Liver (tissue), 9 donors: ENCODE results near the gene CASP10. TPM values are rescaled to one million over a fixed set of nuclear protein-coding genes. Genes with fewer than 3 reads are reported as not detected.

Experiments
- DNase-seq: peaks from one replicate; pipeline ENCODE4 v3.0.0-alpha.2; 2017; ENCODE audit warnings: low spot score
- H3K27ac ChIP-seq, 2 donors: one replicate each; pipeline ENCODE4 v1.7.0; 2013; ENCODE audit warnings: inconsistent platforms in 2 of 2, low read length in 2 of 2, control low read depth in 1 of 2, low read depth in 1 of 2, mild to moderate bottlenecking in 1 of 2
- H3K27me3 ChIP-seq, 4 donors: one replicate each; pipeline versions ENCODE4 v1.6.1 to v1.7.0; 2013; ENCODE audit warnings: low read length in 3 of 4, inconsistent platforms in 1 of 4, mild to moderate bottlenecking in 1 of 4, moderate library complexity in 1 of 4; ENCODE audit not compliant: control insufficient read depth in 4 of 4, insufficient read depth in 4 of 4
- H3K36me3 ChIP-seq, 4 donors: one replicate each; pipeline versions ENCODE4 v1.6.1 to v1.7.0; 2013; ENCODE audit warnings: low read length in 3 of 4, mild to moderate bottlenecking in 3 of 4, low read depth in 1 of 4, moderate library complexity in 1 of 4; ENCODE audit not compliant: control insufficient read depth in 4 of 4, insufficient read depth in 3 of 4
- H3K4me1 ChIP-seq, 4 donors: one replicate each; pipeline versions ENCODE4 v1.6.1 to v1.7.0; 2013; ENCODE audit warnings: low read length in 3 of 4, mild to moderate bottlenecking in 3 of 4, moderate library complexity in 1 of 4; ENCODE audit not compliant: control insufficient read depth in 4 of 4, insufficient read depth in 4 of 4
- H3K4me3 ChIP-seq, 3 donors: one replicate each; pipeline versions ENCODE4 v1.6.1 to v1.7.0; 2013; ENCODE audit warnings: low read length in 3 of 3, control low read depth in 1 of 3, low read depth in 1 of 3, mild to moderate bottlenecking in 1 of 3
- H3K9ac ChIP-seq, 2 donors: one replicate each; pipeline ENCODE4 v1.7.0; 2013; ENCODE audit warnings: low read length in 2 of 2, mild to moderate bottlenecking in 2 of 2, moderate library complexity in 2 of 2, control low read depth in 1 of 2, low read depth in 1 of 2
- H3K9me3 ChIP-seq, 4 donors: one replicate each; pipeline versions ENCODE4 v1.6.1 to v1.7.0; 2013; ENCODE audit warnings: low read length in 3 of 4; ENCODE audit not compliant: control insufficient read depth in 4 of 4
- EGR1 ChIP-seq, 2 donors: IDR thresholded peaks; 2 replicates each; pipeline ENCODE4 v1.6.1; 2016 to 2018; ENCODE audit warnings: antibody characterized with exemption in 2 of 2, low read depth in 2 of 2
- FOXA1 ChIP-seq: IDR thresholded peaks from 2 replicates; pipeline ENCODE4 v1.6.1; 2016; ENCODE audit warnings: antibody characterized with exemption
- FOXA2 ChIP-seq: IDR thresholded peaks from 2 replicates; pipeline ENCODE4 v1.6.1; 2016; ENCODE audit warnings: antibody characterized with exemption
- GABPA ChIP-seq, 2 donors: IDR thresholded peaks in 1 of 2; conservative IDR thresholded peaks in 1 of 2; 2 replicates each; pipeline ENCODE4 v1.6.1; 2016; ENCODE audit warnings: antibody characterized with exemption in 2 of 2, mild to moderate bottlenecking in 1 of 2, moderate library complexity in 1 of 2
- HNF4A ChIP-seq, 2 donors: conservative IDR thresholded peaks; 2 replicates each; pipeline ENCODE4 v1.6.1; 2016; ENCODE audit warnings: antibody characterized with exemption in 2 of 2, mild to moderate bottlenecking in 2 of 2
- HNF4G ChIP-seq: IDR thresholded peaks from 2 replicates; pipeline ENCODE4 v1.6.1; 2016; ENCODE audit warnings: antibody characterized with exemption
- JUND ChIP-seq, 2 donors: IDR thresholded peaks; 2 replicates each; pipeline ENCODE4 v1.6.1; 2016; ENCODE audit warnings: antibody characterized with exemption in 2 of 2
- NR2F2 ChIP-seq: IDR thresholded peaks from 2 replicates; pipeline ENCODE4 v1.6.1; 2016; ENCODE audit warnings: antibody characterized with exemption
- RAD21 ChIP-seq, 2 donors: IDR thresholded peaks; 2 replicates each; pipeline ENCODE4 v1.6.1; 2016; ENCODE audit warnings: antibody characterized with exemption in 2 of 2, mild to moderate bottlenecking in 2 of 2
- RXRA ChIP-seq, 2 donors: IDR thresholded peaks; 2 replicates each; pipeline ENCODE4 v1.6.1; 2017 to 2018; ENCODE audit warnings: antibody characterized with exemption in 2 of 2, mild to moderate bottlenecking in 1 of 2
- SP1 ChIP-seq: IDR thresholded peaks from 2 replicates; pipeline ENCODE4 v1.6.1; 2018; ENCODE audit warnings: antibody characterized with exemption, mild to moderate bottlenecking
- TAF1 ChIP-seq: conservative IDR thresholded peaks from 2 replicates; pipeline ENCODE4 v1.6.1; 2016; ENCODE audit warnings: antibody characterized with exemption, mild to moderate bottlenecking
- YY1 ChIP-seq: IDR thresholded peaks from 2 replicates; pipeline ENCODE4 v1.6.1; 2016; ENCODE audit warnings: antibody characterized with exemption, mild to moderate bottlenecking
- WGBS: extraction: QIAGEN DNeasy Blood & Tissue Kit; methylation state at CpG from one replicate; pipeline ENCODE4 v1.1.7; 2013; 5-methylcytosine and 5-hydroxymethylcytosine counted together
- polyA plus RNA-seq, 2 donors: library from polyadenylated mRNA; stranded (reverse) in 1 of 2; unstranded in 1 of 2; fragments of 200-250 nt in 1 of 2; fragments of >200 nt in 1 of 2; fragmentation: Nextera tagmentation in 1 of 2; extraction: Ambion mirVana in 1 of 2; gene quantifications; one replicate each; pipeline versions ENCODE4 v1.2.1 to v1.2.3, GENCODE V29; 2013 to 2015
- total RNA-seq, 2 donors: library from RNA; depleted of rRNA; stranded (reverse); fragments of >200 nt; gene quantifications; one replicate each; pipeline ENCODE4 v1.2.3, GENCODE V29; 2014
- TF ChIP-seq, protein P1 (sequence below): IDR thresholded peaks from 2 replicates; pipeline ENCODE4 v1.6.1; 2016; ENCODE audit warnings: antibody characterized with exemption, mild to moderate bottlenecking
- TF ChIP-seq, protein P2 (sequence below): IDR thresholded peaks from 2 replicates; pipeline ENCODE4 v1.6.1; 2016; ENCODE audit warnings: antibody characterized with exemption
- TF ChIP-seq, protein P3 (sequence below): IDR thresholded peaks from 2 replicates; pipeline ENCODE4 v1.6.1; 2016; ENCODE audit warnings: antibody characterized with exemption
- TF ChIP-seq, protein P4 (sequence below): IDR thresholded peaks from 2 replicates; pipeline ENCODE4 v1.6.1; 2016; ENCODE audit warnings: antibody characterized with exemption
- TF ChIP-seq, protein P5 (sequence below): fragments of 150-350 bp; IDR thresholded peaks from 2 replicates; pipeline ENCODE4 v1.5.1; 2017; ENCODE audit warnings: improper control_type of control experiment, low read depth, low read length; ENCODE audit not compliant: missing input control
- donor health status: healthy.
- donor health status: healthy.
- donor health status: healthy.
- donor health status: healthy.
- donor health status: healthy.

Gene CASP10
- total and polyA plus RNA-seq, 4 donors: 2.2 to 13.6 (median 5.6) TPM

DNA sequence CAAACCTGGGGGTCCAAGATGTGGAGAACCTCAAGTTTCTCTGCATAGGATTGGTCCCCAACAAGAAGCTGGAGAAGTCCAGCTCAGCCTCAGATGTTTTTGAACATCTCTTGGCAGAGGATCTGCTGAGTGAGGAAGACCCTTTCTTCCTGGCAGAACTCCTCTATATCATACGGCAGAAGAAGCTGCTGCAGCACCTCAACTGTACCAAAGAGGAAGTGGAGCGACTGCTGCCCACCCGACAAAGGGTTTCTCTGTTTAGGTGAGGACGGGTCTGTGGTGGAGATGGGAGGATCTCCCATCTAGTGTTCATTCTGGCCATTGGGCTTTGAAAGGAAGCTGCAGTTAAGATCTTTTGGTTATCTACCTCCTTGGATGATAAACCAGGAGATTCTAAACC is 2.9 kb downstream of the CASP10 start (continued):
- TF ChIP-seq, protein P1, sequence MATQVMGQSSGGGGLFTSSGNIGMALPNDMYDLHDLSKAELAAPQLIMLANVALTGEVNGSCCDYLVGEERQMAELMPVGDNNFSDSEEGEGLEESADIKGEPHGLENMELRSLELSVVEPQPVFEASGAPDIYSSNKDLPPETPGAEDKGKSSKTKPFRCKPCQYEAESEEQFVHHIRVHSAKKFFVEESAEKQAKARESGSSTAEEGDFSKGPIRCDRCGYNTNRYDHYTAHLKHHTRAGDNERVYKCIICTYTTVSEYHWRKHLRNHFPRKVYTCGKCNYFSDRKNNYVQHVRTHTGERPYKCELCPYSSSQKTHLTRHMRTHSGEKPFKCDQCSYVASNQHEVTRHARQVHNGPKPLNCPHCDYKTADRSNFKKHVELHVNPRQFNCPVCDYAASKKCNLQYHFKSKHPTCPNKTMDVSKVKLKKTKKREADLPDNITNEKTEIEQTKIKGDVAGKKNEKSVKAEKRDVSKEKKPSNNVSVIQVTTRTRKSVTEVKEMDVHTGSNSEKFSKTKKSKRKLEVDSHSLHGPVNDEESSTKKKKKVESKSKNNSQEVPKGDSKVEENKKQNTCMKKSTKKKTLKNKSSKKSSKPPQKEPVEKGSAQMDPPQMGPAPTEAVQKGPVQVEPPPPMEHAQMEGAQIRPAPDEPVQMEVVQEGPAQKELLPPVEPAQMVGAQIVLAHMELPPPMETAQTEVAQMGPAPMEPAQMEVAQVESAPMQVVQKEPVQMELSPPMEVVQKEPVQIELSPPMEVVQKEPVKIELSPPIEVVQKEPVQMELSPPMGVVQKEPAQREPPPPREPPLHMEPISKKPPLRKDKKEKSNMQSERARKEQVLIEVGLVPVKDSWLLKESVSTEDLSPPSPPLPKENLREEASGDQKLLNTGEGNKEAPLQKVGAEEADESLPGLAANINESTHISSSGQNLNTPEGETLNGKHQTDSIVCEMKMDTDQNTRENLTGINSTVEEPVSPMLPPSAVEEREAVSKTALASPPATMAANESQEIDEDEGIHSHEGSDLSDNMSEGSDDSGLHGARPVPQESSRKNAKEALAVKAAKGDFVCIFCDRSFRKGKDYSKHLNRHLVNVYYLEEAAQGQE: no peak
- TF ChIP-seq TAF1 (no peak), FOXA2 (no peak), RXRA (IDR thresholded peaks at IDR 0.05) (no peak)

DNA sequence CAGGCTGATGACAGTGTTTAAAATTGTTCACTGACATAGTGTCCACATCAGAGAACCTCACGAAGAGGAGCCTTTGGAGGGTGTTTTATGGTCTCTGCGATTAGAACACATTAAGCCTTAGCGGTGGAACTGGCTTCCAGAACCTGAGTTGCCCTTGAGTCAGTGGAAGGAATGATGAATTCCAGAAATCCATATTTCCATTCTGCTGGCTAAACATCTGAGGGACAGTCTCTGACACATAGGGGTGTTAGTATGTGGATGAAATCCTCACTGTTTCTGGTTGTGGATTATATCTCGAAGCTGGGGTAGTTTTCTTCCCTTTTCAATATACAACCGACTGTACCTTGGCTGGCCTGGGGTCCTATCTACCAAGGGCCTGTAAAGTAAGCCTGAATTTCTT is 4.0 kb downstream of the CASP10 start:
- WGBS: 93% methylated on average over 5 of the region's 5 CpGs
- H3K27ac ChIP-seq: no peak overlapping the region
- H3K4me1 ChIP-seq: peaks cover 1 to 19% (median 12%) of the 10 kb centered on the region in 4 donors
- no peak overlapping the region for H3K4me3 ChIP-seq
- no peak for DNase-seq
- H3K9ac ChIP-seq: no peak overlapping the region
- no peaks in the 10 kb centered on the region for H3K27me3 ChIP-seq
- TF ChIP-seq HNF4G (no peak), RAD21 (IDR thresholded peaks at IDR 0.05) (no peak), RXRA (IDR thresholded peaks at IDR 0.05) (no peak), FOXA1 (no peak), YY1 (no peak), SP1 (no peak), FOXA2 (no peak), TAF1 (no peak), NR2F2 (no peak), HNF4A (conservative IDR thresholded peaks at IDR 0.05) (no peak), JUND (IDR thresholded peaks at IDR 0.05) (no peak), GABPA (IDR thresholded peaks at IDR 0.05 in 1 of 2, conservative IDR thresholded peaks at IDR 0.05 in 1 of 2) (no peak), EGR1 (IDR thresholded peaks at IDR 0.05; ENCODE audit: low read depth in 2 of 2) (no peak)
- TF ChIP-seq, protein P2, sequence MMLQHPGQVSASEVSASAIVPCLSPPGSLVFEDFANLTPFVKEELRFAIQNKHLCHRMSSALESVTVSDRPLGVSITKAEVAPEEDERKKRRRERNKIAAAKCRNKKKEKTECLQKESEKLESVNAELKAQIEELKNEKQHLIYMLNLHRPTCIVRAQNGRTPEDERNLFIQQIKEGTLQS: no peak
- TF ChIP-seq, protein P1: no peak
- TF ChIP-seq, protein P3, sequence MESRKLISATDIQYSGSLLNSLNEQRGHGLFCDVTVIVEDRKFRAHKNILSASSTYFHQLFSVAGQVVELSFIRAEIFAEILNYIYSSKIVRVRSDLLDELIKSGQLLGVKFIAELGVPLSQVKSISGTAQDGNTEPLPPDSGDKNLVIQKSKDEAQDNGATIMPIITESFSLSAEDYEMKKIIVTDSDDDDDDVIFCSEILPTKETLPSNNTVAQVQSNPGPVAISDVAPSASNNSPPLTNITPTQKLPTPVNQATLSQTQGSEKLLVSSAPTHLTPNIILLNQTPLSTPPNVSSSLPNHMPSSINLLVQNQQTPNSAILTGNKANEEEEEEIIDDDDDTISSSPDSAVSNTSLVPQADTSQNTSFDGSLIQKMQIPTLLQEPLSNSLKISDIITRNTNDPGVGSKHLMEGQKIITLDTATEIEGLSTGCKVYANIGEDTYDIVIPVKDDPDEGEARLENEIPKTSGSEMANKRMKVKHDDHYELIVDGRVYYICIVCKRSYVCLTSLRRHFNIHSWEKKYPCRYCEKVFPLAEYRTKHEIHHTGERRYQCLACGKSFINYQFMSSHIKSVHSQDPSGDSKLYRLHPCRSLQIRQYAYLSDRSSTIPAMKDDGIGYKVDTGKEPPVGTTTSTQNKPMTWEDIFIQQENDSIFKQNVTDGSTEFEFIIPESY: no peak
- TF ChIP-seq, protein P4, sequence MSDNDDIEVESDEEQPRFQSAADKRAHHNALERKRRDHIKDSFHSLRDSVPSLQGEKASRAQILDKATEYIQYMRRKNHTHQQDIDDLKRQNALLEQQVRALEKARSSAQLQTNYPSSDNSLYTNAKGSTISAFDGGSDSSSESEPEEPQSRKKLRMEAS: no peak
- TF ChIP-seq, protein P5, sequence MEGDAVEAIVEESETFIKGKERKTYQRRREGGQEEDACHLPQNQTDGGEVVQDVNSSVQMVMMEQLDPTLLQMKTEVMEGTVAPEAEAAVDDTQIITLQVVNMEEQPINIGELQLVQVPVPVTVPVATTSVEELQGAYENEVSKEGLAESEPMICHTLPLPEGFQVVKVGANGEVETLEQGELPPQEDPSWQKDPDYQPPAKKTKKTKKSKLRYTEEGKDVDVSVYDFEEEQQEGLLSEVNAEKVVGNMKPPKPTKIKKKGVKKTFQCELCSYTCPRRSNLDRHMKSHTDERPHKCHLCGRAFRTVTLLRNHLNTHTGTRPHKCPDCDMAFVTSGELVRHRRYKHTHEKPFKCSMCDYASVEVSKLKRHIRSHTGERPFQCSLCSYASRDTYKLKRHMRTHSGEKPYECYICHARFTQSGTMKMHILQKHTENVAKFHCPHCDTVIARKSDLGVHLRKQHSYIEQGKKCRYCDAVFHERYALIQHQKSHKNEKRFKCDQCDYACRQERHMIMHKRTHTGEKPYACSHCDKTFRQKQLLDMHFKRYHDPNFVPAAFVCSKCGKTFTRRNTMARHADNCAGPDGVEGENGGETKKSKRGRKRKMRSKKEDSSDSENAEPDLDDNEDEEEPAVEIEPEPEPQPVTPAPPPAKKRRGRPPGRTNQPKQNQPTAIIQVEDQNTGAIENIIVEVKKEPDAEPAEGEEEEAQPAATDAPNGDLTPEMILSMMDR: no peak
- H3K9me3 ChIP-seq: no peaks in the 10 kb centered on the region
- peaks cover 0 to 5% (median 3%) of the 10 kb centered on the region in 4 donors for H3K36me3 ChIP-seq
